Measurements from ENCODE around the gene LRCOL1.

Gene LRCOL1

DNA sequence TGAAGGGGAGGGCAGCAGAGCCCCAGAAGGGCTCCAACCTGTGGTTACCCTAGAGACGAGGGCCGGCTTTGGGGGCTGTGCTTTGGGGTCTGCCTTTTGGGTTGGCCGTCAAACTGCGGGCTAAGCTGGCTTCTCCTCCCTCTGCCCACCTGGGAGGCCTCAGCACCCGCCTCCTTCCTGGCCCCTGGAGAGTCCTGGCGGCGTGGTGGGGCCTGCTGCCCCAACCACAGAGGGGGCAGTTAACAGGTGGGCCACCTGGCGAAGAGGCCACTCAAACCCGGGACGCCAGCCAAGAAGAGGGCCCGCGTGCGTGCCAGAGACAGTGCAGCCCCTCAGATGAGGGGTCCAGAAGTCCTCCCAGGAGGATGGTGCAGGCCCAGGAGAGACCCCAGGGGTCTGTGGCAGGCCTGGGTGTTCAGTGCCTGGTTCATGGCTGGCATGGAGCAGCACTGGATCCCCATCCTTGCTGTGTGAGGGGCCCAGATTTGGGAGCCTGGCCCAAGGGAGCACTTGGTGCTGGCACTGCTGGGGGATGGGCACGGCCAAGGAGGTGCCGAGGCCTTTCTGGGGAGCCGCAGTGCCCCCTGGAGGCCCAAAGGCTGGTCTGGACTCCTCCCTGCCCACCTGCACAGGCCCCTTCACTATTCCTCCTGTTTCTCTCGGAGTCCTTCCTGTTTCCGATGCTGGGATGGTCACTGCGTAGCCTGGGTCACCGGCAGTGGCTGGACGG is 48.8 kb downstream of the LRCOL1 start:
- no peak for DNase-seq

DNA sequence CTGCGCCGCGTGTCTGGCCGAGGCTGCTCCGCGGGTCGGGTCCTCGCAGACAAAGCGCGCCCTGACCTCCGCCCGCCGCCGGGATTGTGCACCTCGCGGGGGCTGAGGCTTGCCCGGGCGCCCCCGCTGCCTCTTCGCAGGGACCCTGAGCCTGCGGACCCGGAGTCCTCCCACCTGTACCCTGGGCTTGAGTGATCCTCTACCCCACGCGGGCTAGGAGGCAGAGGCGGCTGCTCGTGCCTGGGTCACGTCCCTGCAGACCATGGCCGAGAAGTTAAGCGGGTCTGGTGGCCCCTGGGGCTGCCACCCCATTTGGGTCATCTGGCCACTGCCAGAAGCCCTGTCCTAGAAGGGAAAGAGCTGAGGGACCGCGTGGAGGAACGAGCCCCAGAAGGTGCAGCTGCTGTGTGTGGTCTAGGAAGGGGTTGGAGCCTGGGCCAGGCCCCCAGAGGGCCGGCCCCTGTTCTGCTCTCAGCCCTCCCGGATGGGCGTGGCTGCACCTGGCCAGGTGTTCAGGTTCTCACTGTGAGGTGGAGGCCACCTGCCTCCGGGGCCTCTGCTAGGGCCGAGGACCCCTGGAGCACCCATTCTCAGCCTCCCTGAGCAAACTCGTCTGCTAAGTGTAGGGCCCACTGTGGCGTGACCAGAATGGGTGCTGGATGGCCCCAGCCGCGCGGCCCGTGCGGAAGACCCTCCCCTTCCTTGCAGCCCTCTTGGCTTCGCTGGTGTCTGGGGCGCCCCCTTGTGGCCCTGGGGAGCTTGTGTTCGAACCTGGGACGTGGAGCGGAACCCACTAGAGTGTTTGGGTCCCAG is 49.6 kb downstream of the LRCOL1 start:
- DNase-seq: peak; percentile 57

DNA sequence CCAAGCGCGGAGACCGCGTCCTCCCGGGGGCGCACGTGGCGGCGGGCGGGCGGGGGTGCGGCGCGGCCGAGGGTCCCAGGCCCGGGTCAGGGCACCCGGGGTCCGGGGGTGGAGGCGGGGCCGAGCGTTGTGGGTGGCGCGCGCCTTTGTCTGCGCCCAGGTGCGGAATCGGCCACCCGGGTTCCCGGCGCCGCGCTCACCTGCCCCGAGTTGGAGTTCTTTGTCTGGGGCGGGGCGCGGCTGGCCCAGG is 50.1 kb downstream of the LRCOL1 start:
- peak; percentile 3 for DNase-seq

DNA sequence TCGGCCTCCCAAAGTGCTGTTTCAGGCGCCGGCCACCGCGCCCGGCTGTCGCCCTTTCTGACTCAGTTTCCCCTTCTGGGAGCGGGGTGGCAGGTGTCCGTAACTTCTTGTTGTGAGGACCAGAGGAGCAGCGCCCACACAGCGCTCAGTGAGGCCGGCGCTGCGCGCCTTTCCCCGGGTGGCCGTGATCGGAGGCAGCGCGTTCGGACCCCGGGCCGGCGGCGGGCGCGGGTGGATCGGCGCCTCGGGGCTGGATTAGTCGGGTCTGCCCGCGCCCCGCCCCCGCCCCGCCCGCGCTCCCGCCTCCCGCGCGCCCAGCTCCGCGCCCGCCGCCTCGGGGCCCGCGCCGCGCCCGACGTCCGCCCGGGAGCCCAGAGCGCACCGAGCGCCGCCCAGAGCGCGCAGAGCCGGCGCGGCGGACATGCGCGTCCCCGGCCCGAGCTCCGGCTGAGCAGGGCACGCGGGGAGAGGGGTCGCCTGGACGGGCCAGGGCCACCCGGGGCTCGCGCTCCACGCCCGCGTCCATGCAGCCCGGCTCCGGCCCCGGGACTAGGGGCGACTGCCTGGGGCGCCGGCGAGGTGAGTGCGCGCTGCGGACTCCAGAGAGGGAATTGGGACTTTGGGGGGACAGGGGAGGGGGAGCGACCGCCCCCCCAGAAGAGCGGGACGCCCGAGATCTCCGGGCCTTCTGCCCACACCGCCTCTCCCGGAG is 50.6 kb downstream of the LRCOL1 start:
- DNase-seq: no peak

DNA sequence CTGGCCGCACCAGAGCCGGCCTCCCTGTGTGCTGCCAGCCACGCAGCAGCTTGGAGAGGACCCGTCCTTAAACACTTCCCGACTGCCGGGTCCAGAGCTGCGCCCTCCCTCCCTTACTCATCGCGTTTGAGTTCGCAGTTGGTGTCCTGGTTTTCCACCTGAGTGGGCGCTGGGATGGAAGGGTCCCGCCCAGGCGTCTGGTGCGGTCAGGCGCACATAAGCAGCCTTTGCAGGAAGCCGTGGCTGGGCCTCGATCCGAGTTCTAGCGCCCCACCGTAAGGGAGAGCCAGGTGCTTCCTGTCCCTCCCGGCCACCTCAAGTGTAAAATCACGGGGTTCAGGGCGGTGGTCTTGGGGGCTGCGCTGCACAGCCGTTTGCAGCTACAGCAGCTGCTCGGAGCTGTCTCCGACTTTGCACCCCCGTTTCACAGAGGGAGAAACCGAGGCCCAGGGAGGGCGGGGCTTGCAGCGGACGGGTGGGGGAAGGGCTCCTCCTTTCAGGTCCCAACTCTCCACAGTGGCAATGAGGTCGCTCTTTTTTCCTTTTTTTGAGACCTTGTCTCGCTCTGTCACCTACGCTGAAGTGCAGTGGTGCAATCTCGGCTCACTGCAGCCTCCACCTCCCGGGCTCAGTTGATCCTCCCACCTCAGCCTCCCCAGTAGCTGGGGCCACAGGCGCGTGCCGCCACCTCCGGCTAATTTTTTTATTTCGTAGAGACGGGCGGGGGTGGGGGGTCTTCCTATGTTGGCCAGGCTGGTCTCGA is 51.3 kb downstream of the LRCOL1 start:
- DNase-seq: no peak

DNA sequence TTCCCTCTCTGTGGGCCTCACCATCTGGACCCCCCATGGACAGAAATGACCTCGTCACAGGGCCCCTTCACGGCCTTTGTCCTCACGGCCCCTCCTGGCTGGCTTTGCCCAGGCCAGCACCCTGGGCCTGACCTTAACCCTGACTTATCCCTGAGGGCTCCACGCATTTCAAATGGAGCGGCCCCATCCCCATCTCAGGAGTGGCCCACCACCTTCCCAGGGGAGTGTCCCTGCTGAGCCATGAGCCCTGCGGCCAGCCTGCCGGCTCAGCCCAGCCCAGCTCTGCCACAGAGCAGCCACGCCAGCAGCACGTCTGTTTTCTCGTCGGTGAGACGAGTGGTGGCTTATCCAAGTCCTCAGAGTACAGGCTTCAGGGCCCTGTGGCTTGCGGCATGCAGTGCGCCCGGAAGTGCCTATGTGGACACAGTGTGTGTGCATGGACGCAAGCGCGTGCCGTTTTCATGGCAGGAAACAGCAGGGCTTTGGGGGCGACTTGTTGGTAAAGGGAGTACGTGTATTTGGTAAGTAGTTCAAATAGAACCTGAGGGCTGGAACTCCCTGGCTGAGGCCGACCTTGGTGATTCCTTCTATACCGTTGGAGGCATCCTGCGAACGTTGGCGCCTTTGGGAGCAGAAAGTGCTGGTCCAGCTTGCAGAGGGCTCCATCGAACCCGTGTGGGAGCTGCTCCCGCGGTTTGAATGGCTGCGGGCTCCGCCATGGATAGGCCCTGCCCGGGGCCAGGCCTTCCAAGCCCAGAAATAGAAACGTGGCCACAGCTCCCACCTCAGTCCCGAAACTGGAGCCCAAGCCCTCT is 52.1 kb downstream of the LRCOL1 start:
- no peak for DNase-seq

DNA sequence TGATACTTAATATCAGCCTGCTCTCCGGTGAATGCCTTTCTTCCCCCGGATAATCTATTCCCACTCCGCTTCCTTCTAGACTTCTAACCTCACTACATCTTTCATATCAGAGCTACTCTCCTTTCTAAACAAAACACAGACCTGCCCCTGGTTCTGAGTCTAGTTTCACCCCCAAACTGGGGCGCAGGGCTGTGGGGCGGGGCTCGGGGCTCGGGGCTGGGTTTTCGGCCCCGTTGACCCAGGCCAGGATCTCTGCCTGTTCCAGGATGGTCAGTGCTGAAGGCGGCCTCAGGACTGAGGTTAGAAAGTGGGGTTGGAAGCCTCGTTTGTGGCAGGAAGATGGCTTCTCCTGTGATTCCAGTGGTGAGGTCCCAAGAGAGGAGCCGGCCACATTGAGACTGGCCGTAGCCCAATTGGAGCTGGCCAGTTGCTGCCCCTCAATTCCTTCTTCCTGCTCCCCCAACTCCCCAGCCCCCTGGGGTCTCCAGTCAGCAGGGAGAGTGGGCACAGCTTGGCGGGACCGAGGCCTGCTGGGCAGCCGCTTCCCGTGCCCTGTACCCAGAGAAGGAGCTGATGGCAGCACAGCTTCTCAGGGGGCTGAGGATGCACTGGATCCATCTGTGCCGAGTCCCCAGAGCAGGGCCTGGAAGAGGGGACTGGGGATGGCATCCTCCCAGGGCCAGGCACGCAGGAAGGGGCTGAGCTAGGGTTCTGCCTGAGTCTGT is 52.9 kb downstream of the LRCOL1 start:
- no peak for DNase-seq

DNA sequence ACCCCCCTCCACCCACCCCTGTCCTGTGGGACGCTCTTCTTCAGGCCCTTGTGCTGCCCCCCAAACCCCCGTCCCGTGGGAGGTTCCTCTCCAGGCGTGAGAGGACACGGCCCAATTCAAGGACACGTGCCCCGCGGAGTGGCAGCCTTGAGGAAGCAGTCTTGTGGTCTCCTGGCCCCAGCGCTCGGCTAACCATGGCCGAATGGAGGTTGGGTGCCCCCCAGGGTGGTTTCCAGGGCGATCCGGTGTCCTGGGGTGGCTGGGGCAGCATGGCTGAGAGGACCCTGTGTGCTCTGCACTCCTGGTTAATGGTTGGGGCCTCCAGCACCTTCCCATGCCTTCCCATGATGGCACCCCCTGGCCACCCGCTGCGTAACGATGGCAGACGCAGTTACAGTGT is 53.6 kb downstream of the LRCOL1 start:
- DNase-seq: no peak

DNA sequence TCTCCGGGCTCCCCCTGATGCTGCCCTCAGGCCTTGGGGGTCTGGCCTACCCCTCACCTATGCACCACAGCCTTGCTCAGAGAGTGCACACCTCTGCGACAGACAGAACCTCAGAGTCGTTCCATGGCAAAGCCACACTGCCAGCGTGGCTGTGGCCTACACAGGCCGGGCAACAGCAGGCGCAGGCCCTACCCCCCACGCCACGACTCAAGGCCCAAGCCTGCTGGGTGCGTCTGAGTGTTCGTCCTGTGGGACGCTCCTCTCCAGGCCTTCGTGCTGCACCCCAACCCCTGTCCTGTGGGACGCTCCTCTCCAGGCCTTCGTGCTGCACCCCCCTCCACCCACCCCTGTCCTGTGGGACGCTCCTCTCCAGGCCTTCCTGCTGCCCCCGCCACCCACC is 54.2 kb downstream of the LRCOL1 start:
- DNase-seq: no peak

DNA sequence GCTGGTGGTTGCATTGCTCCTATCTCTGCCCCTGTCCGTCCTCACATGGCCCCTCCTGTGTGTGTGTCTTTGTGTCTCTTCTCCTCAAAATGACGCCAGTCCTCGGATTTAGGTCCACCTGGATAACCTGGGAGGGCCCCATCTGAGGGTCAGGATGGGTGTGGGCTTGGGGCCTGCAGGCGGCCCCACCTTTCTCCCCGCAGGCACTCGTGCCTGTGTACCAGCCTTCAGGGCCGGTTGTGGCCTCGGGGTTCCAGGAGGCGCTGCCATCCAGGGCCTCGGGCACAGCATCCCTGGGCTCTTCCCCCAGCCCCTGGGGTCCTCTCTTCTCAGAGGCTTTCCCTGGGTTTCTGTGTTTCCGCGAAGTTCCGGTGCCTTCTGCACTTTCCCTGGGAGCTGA is 54.7 kb downstream of the LRCOL1 start:
- no peak for DNase-seq

DNA sequence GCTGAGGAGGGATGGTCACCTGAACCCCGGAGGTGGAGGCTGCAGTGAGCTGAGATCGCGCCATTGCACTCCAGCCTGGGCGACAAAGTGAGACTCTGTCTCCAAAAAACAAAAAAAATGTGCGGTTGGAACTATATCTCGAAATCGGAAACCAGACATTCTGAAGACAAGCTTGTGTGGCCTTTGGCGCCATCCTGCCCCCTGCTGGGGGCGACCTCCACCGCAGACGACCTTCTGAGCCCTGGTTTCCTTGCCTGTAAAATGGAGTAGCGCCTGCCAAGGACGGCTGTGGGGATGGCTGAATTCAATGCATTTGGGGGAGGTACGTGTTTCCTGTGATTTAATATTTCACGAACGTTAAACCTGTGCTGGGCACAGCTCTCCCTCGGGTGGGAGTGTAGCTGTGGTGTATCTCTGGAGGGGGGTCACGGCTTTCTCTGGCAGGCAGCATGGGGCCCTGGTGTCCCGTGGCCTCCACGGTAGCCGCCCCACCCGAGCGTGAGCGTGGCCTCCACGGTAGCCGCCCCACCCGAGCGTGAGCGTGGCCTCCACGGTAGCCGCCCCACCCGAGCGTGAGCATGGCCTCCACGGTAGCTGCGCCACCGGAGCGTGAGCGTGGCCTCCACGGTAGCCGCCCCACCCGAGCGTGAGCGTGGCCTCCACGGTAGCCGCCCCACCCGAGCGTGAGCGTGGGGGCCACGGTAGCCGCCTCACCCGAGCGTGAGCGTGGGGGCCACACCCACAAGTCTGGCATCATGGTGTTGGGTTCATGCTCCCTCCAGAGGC is 55.3 kb downstream of the LRCOL1 start:
- DNase-seq: no peak

Data from NCI-H2029 treated with DMSO at 0.1 percent for 48 hours (cell line).